ENCODE measurements around the gene ZNF622. TPM values are rescaled to one million over a fixed set of nuclear protein-coding genes. Genes with fewer than 3 reads are reported as not detected.
"Not testable (repeated sequence)": the region's sequence is repeated elsewhere in the genome, so short reads cannot be mapped to it uniquely, and the experiment has no call there.

The ZNF622 gene
- total RNA-seq, 1 donor, result 44.0 TPM

GRCh38 chr5:16480821-16481538 lies 15.4 kb upstream of the ZNF622 start:
- DNase-seq (ENCODE audit: low read depth), result no peak
- no peak for TF ChIP-seq CTCF (IDR thresholded peaks at IDR 0.05; ENCODE audit: insufficient read depth, low read depth, low read length)
- H3K4me3 ChIP-seq (ENCODE audit: low read depth, low read length), result no peak overlapping the region

- no peak overlapping the region for H3K4me3 ChIP-seq (ENCODE audit: low read depth, low read length)
- TF ChIP-seq CTCF (IDR thresholded peaks at IDR 0.05; ENCODE audit: insufficient read depth, low read depth, low read length), result no peak
- DNase-seq (ENCODE audit: low read depth), result no peak
Observed at GRCh38 chr5:16480144-16480543, 14.5 kb upstream of the ZNF622 start.

- no peak for DNase-seq (ENCODE audit: low read depth)
- no peak overlapping the region for H3K4me3 ChIP-seq (ENCODE audit: low read depth, low read length)
- TF ChIP-seq CTCF (IDR thresholded peaks at IDR 0.05; ENCODE audit: insufficient read depth, low read depth, low read length), result no peak
Observed at GRCh38 chr5:16477541-16477940, 11.9 kb upstream of the ZNF622 start.

GRCh38 chr5:16476417-16476816 lies 10.8 kb upstream of the ZNF622 start:
- DNase-seq (ENCODE audit: low read depth); H3K4me3 ChIP-seq (ENCODE audit: low read depth, low read length): not testable (repeated sequence)

GRCh38 chr5:16471387-16471786 lies 5.8 kb upstream of the ZNF622 start:
- no peak for DNase-seq (ENCODE audit: low read depth)
- no peak for TF ChIP-seq CTCF (IDR thresholded peaks at IDR 0.05; ENCODE audit: insufficient read depth, low read depth, low read length)
- H3K4me3 ChIP-seq (ENCODE audit: low read depth, low read length), result no peak overlapping the region

- DNase-seq (ENCODE audit: low read depth), result peak; percentile 42
- TF ChIP-seq CTCF (IDR thresholded peaks at IDR 0.05; ENCODE audit: insufficient read depth, low read depth, low read length), result no peak
- H3K4me3 ChIP-seq (ENCODE audit: low read depth, low read length), result peak overlapping the region; percentile 95
Observed at GRCh38 chr5:16467363-16468219, 2.0 kb upstream of the ZNF622 start.
